GM12878 (cell line): ENCODE results near the gene CTIF. TPM values are rescaled to one million over a fixed set of nuclear protein-coding genes. Genes with fewer than 3 reads are reported as not detected.

ENCODE experiments used
- ATAC-seq: fragments of 200-7000 bp; cut with Tn5 transposase; 3 replicates; pipeline ENCODE4 v1.9.1; 2020; ENCODE audit warnings: mild to moderate bottlenecking, moderate library complexity
- BruUV-seq: library from RNA; stranded (reverse); fragments of 400-500 nt; replicated peaks from 2 replicates; lab custom pipeline; 2021; lab: Mats Ljungman, UMichigan
- CTCF ChIA-PET: fragments of 300-600 bp; sonication (Branson Sonifier 250); formaldehyde crosslinking; extraction: SDS; loops from one replicate; lab custom pipeline; 2021; ENCODE audit warnings: inconsistent platforms; lab: Yijun Ruan, JAX
- POLR2A ChIA-PET: fragments of 350-600 bp; formaldehyde crosslinking; extraction: SDS; loops from one replicate; lab custom pipeline; 2021; ENCODE audit warnings: inconsistent platforms; lab: Charles Lee
- RAD21 ChIA-PET: fragments of 300-600 bp; sonication (Branson Sonifier 250); formaldehyde crosslinking; loops from one replicate; lab custom pipeline; 2023; ENCODE audit warnings: antibody characterized with exemption; ENCODE audit not compliant: unreplicated experiment; lab: Charles Lee
- SMC1A ChIA-PET: fragments of 300-600 bp; sonication (Branson Sonifier 250); formaldehyde crosslinking; loops from one replicate; lab custom pipeline; 2023; ENCODE audit not compliant: unreplicated experiment, uncharacterized antibody; lab: Charles Lee
- DNase-seq: peaks from one replicate; pipeline ENCODE4 v3.0.0-alpha.2; 2011; ENCODE audit warnings: low read depth, low spot score
- FAIRE-seq: peaks from 3 replicates; lab custom pipeline; 2011; peaks lifted over from hg19 to GRCh38; lab: Jason Lieb, UNC
- H2AFZ ChIP-seq: 2 replicates; pipeline ENCODE4 v1.6.0; 2011; ENCODE audit warnings: low read depth, low read length, control low read depth; ENCODE audit not compliant: control insufficient read depth
- H3K27ac ChIP-seq: 2 replicates; pipeline ENCODE4 v1.5.1; 2011; ENCODE audit warnings: control low read depth; ENCODE audit not compliant: control insufficient read depth, insufficient read depth
- H3K27me3 ChIP-seq, 2 experiments: replicated peaks in 1 of 2; 2 replicates each; pipeline versions ENCODE4 v1.6.0 to v1.6.1; 2011; ENCODE audit warnings: low read length in 1 of 2; ENCODE audit not compliant: control insufficient read depth in 2 of 2, insufficient read depth in 2 of 2
- H3K36me3 ChIP-seq, 2 experiments: 2 replicates each; pipeline ENCODE4 v1.5.1; 2011; ENCODE audit warnings: low read length in 1 of 2; ENCODE audit not compliant: control insufficient read depth in 2 of 2, insufficient read depth in 2 of 2
- H3K4me1 ChIP-seq: 2 replicates; pipeline ENCODE4 v1.6.1; 2011; ENCODE audit warnings: mild to moderate bottlenecking, low read length, moderate library complexity, mixed read lengths; ENCODE audit not compliant: control insufficient read depth, insufficient read depth
- H3K4me2 ChIP-seq: 2 replicates; pipeline ENCODE4 v1.6.0; 2011; ENCODE audit warnings: control low read depth; ENCODE audit not compliant: control insufficient read depth, insufficient read depth
- H3K4me3 ChIP-seq: fragments of 200-600 bp; sonication (generic); 2 replicates; pipeline ENCODE4 v1.5.1; 2016
- H3K79me2 ChIP-seq: 2 replicates; pipeline ENCODE4 v1.6.0; 2011; ENCODE audit warnings: low read length; ENCODE audit not compliant: control insufficient read depth, insufficient read depth
- H3K9ac ChIP-seq: 2 replicates; pipeline ENCODE4 v1.8.0; 2011; ENCODE audit warnings: low read length, control low read depth, mixed read lengths; ENCODE audit not compliant: control insufficient read depth, insufficient read depth
- H3K9me3 ChIP-seq: replicated peaks from 3 replicates; pipeline ENCODE4 v1.5.1; 2011; ENCODE audit warnings: mild to moderate bottlenecking, low read length; ENCODE audit not compliant: control insufficient read depth, insufficient read depth
- H4K20me1 ChIP-seq: 2 replicates; pipeline ENCODE4 v1.6.0; 2011; ENCODE audit not compliant: control insufficient read depth, insufficient read depth
- NFYB ChIP-seq: IDR thresholded peaks from 2 replicates; pipeline ENCODE4 v1.6.1; 2011; ENCODE audit warnings: low read depth, mild to moderate bottlenecking, low read length, improper control_type of control experiment, moderate library complexity; ENCODE audit not compliant: insufficient read depth
- TBL1XR1 ChIP-seq: IDR thresholded peaks from 2 replicates; pipeline ENCODE4 v1.6.1; 2012; ENCODE audit warnings: low read depth, low read length, improper control_type of control experiment
- WGBS: methylation state at CpG from one replicate; pipeline ENCODE4 v1.1.6; 2016; ENCODE audit warnings: low lambda C conversion rate; ENCODE audit not compliant: insufficient replicate concordance, insufficient coverage; ENCODE audit errors: missing lambda C conversion rate; 5-methylcytosine and 5-hydroxymethylcytosine counted together
- in situ Hi-C: fragments of 300-500 bp; cut with MboI; formaldehyde crosslinking; loops from 9 replicates; pipeline ENCODE4 v1.14.3; 2018; ENCODE audit warnings: mixed read lengths
- intact Hi-C: fragments of 100-400 bp; cut with micrococcal nuclease; formaldehyde crosslinking; loops from one replicate; pipeline ENCODE4 v1.14.2; 2022; ENCODE audit not compliant: unreplicated experiment
- polyA plus RNA-seq, 11 experiments: library from polyadenylated mRNA; depleted of rRNA in 4 of 11; unstranded in 6 of 11; stranded (reverse) in 5 of 11; fragments of >200 nt; fragmentation: Nextera tagmentation in 4 of 11; fragmentation: Illumina TruSeq in 1 of 11; extraction: Ambion mirVana in 4 of 11; extraction: Trizol in 1 of 11; gene quantifications; 1 replicate in 1 of 11; 2 replicates in 10 of 11; pipeline versions ENCODE4 v1.2.1 to v1.2.3, GENCODE V29; 2011 to 2016; ENCODE audit warnings: inconsistent platforms in 2 of 11, missing spikeins in 2 of 11, low read depth in 1 of 11
- total RNA-seq, 4 experiments: library from RNA; depleted of rRNA in 3 of 4; stranded (reverse); fragments of >200 nt in 3 of 4; fragmentation: Illumina TruSeq in 1 of 4; extraction: Trizol in 1 of 4; gene quantifications; 2 replicates each; pipeline versions ENCODE4 v1.2.1 to v1.2.3, GENCODE V29; 2013 to 2021
- TF ChIP-seq, protein P1 (sequence below): fragments of 450-650 bp; IDR thresholded peaks from 2 replicates; pipeline ENCODE4 v1.6.1; 2017; ENCODE audit warnings: mild to moderate bottlenecking, moderate library complexity
- TF ChIP-seq, protein P2 (sequence below): fragments of 450-650 bp; IDR thresholded peaks from 2 replicates; pipeline ENCODE4 v1.6.1; 2017; ENCODE audit warnings: borderline replicate concordance
- TF ChIP-seq, protein P3 (sequence below): IDR thresholded peaks from 2 replicates; pipeline ENCODE4 v1.6.1; 2011; ENCODE audit warnings: borderline replicate concordance, low read depth, mild to moderate bottlenecking, moderate library complexity, low read length; ENCODE audit not compliant: insufficient read depth, poor library complexity, severe bottlenecking

CTIF gene
- total and polyA plus RNA-seq, 10 of the 15 experiments (the other 5 are each of a cell fraction or from before 2014, with no cell fraction given): 0.06 to 11.6 (median 2.5) TPM

DNA sequence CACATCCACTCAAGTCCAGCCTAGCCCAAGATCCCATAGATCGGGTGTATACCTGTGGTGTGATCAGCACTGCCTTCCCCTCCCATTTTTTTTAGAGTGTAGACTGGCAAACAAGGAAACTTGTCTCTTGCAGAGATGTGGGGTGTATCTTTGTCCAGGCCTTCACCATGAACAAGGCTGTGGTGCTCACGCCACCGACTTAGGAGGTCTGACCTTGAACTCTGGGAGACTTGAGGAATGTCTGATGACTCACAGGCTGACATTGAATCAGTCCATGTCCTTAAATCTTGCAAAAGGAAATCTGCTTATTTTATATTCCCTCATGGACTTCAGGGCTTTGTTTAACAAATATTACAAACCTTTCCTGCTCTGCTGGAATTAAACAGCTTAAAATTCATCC lies 4.5 kb upstream of the CTIF start (continued):
- TF ChIP-seq, protein P1, sequence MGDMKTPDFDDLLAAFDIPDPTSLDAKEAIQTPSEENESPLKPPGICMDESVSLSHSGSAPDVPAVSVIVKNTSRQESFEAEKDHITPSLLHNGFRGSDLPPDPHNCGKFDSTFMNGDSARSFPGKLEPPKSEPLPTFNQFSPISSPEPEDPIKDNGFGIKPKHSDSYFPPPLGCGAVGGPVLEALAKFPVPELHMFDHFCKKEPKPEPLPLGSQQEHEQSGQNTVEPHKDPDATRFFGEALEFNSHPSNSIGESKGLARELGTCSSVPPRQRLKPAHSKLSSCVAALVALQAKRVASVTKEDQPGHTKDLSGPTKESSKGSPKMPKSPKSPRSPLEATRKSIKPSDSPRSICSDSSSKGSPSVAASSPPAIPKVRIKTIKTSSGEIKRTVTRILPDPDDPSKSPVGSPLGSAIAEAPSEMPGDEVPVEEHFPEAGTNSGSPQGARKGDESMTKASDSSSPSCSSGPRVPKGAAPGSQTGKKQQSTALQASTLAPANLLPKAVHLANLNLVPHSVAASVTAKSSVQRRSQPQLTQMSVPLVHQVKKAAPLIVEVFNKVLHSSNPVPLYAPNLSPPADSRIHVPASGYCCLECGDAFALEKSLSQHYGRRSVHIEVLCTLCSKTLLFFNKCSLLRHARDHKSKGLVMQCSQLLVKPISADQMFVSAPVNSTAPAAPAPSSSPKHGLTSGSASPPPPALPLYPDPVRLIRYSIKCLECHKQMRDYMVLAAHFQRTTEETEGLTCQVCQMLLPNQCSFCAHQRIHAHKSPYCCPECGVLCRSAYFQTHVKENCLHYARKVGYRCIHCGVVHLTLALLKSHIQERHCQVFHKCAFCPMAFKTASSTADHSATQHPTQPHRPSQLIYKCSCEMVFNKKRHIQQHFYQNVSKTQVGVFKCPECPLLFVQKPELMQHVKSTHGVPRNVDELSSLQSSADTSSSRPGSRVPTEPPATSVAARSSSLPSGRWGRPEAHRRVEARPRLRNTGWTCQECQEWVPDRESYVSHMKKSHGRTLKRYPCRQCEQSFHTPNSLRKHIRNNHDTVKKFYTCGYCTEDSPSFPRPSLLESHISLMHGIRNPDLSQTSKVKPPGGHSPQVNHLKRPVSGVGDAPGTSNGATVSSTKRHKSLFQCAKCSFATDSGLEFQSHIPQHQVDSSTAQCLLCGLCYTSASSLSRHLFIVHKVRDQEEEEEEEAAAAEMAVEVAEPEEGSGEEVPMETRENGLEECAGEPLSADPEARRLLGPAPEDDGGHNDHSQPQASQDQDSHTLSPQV: no peak
- TF ChIP-seq TBL1XR1 (no peak), NFYB (no peak)

DNA sequence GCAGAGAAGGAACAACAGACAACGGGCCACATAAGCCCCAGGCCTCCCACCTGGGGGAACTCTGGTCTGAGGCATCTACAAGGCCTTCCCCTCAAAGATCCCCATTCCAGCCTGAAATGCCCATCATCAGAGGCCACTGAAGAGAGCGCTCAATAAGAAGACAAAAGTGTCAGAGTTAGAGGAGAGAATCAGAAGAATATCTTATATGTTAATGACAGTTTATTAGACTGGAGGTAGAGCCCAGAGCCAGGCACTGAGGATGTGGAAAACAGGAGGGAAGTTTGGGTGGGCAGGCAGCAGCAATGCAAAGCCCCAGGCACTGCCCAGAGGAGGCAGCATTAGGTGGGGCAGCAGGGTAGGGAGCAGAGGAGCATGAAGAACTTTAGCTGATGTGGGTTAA lies 2.9 kb upstream of the CTIF start:
- POLR2A ChIA-PET: no interaction called here
- TF ChIP-seq, protein P2, sequence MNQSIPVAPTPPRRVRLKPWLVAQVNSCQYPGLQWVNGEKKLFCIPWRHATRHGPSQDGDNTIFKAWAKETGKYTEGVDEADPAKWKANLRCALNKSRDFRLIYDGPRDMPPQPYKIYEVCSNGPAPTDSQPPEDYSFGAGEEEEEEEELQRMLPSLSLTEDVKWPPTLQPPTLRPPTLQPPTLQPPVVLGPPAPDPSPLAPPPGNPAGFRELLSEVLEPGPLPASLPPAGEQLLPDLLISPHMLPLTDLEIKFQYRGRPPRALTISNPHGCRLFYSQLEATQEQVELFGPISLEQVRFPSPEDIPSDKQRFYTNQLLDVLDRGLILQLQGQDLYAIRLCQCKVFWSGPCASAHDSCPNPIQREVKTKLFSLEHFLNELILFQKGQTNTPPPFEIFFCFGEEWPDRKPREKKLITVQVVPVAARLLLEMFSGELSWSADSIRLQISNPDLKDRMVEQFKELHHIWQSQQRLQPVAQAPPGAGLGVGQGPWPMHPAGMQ: no peak
- TF ChIP-seq, protein P3, sequence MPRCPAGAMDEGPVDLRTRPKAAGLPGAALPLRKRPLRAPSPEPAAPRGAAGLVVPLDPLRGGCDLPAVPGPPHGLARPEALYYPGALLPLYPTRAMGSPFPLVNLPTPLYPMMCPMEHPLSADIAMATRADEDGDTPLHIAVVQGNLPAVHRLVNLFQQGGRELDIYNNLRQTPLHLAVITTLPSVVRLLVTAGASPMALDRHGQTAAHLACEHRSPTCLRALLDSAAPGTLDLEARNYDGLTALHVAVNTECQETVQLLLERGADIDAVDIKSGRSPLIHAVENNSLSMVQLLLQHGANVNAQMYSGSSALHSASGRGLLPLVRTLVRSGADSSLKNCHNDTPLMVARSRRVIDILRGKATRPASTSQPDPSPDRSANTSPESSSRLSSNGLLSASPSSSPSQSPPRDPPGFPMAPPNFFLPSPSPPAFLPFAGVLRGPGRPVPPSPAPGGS: no peak
- no peaks in the 10 kb centered on the region for H3K4me1 ChIP-seq
- ATAC-seq: no peak
- no TSS peak for BruUV-seq
- H2AFZ ChIP-seq: no peak overlapping the region
- CTCF ChIA-PET: no interaction called here
- H3K9me3 ChIP-seq: no peaks in the 10 kb centered on the region
- no peaks in the 10 kb centered on the region for H3K79me2 ChIP-seq
- H3K27me3 ChIP-seq: no peaks in the 10 kb centered on the region; a peak in 1 of 4 replicates
- no peaks in the 10 kb centered on the region for H3K36me3 ChIP-seq
- 53% methylated on average over 2 of the region's 2 CpGs for WGBS
- RAD21 ChIA-PET: interaction anchor here (0.6 kb wide), 1 partner anchor 1326 kb away, joined by 3 read pairs; no protein-coding TSS in a partner anchor
- no peak for DNase-seq
- no peaks in the 10 kb centered on the region for H4K20me1 ChIP-seq
- H3K9ac ChIP-seq: no peak overlapping the region
- in situ Hi-C loops: no loop called here
- FAIRE-seq: no peak
- H3K4me2 ChIP-seq: no peak overlapping the region
- H3K4me3 ChIP-seq: no peak overlapping the region
- SMC1A ChIA-PET: no interaction called here
- no peak overlapping the region for H3K27ac ChIP-seq
- intact Hi-C loops: no loop called here
